ENCODE results near the gene EFNA3.
"Not testable (repeated sequence)": the region's sequence is repeated elsewhere in the genome, so short reads cannot be mapped to it uniquely, and the experiment has no call there.

The EFNA3 gene

GRCh38 chr1:155110826-155111225 lies 32.2 kb downstream of the EFNA3 start:
- no peak for DNase-seq (ENCODE audit: low read depth)

DNA sequence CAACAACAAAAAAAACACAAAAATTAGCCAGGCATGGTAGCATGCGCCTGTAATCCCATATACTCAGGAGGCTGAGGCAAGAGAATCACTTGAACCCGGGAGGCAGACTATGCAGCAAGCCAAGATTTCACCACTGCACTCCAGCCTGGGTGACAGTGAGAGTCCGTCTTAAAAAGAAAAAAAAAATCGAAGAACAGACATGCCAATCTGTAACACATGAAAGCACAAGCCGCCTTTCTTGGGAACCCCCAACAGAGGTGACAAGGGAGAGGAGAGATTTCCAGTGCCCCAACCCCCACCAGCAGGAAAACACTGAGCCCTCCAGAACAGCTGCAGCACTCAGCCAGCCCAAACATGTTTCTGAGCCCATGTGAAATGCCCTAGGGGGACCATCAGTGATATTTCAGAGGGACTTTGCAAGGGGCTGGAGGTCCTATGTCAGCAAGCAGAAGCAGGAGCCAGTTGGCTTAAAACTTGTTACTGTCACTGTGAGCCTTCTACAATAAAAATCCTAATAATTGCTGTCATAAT lies 34.9 kb downstream of the EFNA3 start:
- DNase-seq (ENCODE audit: low read depth): no peak

GRCh38 chr1:155116113-155116764 lies 37.6 kb downstream of the EFNA3 start:
- DNase-seq (ENCODE audit: low read depth): no peak

DNA sequence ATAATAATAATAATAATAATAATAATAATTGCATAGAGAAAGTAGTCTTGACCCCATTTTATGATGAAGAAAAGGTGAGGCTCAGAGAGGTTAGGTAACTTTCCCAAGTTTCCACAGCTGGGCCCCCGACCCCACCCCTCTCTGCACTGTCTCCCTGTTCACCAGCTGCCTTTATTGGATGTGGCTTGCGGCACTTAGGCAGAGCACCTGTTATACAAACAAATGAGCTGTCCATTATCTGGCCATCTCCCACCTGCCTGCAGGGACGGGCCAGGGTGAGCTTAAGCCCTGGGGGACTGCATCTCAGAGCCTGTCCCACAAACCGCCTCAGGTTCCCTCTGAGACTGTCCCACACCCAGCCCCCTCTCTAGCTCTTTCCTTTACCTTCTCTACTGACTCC lies 39.0 kb downstream of the EFNA3 start:
- no peak for DNase-seq (ENCODE audit: low read depth)

GRCh38 chr1:155118090-155118489 lies 39.5 kb downstream of the EFNA3 start:
- not testable (repeated sequence) for DNase-seq (ENCODE audit: low read depth)

GRCh38 chr1:155120253-155120652 lies 41.6 kb downstream of the EFNA3 start:
- no peak for DNase-seq (ENCODE audit: low read depth)

DNA sequence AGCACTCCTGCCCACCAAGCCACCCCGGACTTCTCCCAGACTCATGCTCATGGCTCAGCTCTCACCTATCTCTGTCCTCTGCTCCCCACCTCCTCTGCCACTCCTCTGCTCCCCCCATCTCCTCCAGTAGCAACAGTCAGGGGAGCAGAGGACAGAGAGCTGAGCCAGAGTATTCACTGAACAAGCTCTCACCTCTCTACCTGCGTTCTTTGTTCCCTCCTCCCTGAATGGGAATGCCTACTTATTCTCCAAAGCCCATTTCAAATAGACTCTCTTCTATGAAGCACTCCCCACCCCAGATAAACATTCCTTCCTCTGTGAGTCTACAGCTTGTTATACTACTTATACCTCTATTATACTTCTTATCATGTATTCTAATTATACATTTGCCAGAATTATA lies 42.6 kb downstream of the EFNA3 start:
- DNase-seq (ENCODE audit: low read depth): no peak

DNA sequence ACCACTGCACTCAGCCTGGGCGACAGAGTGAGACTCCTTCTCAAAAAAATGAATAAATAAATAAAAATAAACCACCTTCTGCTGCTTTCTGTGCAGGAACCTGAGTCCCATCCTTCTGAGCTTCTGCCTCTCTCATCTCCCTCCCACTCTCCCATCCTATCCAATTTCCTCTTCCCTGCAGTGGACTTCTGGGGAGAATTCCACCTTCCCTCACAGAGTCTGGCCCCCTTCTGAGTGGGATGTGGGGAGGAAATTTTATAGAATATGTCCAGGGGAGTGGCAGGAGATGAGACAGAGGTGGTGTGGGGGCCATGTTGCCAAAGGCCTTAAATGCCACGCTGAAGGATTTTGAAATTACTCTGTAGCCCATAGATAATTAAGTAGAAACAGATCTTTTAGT lies 43.7 kb downstream of the EFNA3 start:
- DNase-seq (ENCODE audit: low read depth): no peak

- no peak for DNase-seq (ENCODE audit: low read depth)
Measured at GRCh38 chr1:155123801-155124200, 45.2 kb downstream of the EFNA3 start.

DNA sequence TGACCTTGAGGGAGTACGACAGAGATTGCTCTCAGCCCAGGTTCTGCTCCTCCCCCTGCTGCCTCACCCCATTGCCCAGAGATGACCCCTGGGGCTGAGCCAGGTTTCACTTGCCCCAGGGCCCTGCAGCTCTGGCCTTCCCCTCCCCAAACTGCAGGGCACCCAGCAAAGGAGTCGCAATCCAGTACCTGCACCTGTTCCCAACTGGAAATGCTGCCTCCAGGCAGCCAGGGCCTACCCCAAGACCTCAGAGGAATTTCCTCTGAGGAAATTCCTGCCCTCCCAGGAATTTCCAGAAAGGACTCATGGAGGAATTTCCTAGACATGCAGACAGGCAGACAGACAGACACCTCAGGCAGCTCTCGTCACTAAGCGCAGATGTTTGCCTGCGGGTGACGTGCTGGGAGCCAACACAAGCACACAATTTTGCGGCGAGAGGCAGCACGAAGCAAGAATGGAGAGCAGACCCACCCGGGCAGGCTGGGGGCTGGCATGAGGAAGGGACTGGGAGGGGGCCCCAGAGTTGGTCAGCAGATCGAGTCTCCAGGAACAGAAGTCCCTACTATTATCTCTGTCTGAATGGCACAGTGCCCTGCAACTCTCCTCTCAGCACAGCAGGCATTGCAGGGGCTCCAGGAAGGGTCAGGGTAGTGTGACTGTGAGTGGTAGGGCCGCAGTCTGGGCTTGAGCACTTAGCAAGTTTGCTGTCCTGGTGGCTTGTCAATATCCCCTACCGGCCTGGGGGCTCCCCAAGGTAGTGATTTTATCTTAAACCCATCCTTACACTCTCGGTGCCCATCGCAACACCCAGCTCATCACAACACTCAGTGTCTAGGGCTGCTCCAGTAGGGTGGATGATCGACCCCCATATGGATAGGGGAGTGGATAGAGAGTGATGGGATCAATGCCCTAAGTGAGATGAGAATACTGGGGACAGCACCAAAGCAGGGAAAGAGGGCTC lies 46.1 kb downstream of the EFNA3 start:
- no peak for DNase-seq (ENCODE audit: low read depth)

DNA sequence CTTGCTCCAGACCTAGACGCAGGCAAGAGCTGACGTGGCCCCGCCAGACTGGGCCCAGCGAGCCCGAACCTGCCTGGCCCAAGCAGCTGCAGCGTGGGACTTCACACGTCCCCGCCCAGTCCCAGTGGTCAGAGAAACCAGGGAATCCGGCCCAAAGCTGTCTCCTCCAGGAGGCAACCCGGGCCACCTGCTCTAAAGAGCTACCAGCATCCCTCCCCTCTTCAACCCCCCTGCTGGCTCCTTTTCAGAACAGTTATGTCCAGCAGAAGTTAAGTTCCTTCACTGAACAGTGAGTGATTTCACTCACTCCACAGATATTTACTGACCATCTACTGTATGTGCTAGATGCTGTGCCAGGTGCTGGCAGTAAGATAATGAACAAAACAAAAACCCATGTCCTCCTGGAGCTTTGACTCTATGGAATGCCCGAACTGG lies 46.9 kb downstream of the EFNA3 start:
- DNase-seq (ENCODE audit: low read depth): no peak

DNA sequence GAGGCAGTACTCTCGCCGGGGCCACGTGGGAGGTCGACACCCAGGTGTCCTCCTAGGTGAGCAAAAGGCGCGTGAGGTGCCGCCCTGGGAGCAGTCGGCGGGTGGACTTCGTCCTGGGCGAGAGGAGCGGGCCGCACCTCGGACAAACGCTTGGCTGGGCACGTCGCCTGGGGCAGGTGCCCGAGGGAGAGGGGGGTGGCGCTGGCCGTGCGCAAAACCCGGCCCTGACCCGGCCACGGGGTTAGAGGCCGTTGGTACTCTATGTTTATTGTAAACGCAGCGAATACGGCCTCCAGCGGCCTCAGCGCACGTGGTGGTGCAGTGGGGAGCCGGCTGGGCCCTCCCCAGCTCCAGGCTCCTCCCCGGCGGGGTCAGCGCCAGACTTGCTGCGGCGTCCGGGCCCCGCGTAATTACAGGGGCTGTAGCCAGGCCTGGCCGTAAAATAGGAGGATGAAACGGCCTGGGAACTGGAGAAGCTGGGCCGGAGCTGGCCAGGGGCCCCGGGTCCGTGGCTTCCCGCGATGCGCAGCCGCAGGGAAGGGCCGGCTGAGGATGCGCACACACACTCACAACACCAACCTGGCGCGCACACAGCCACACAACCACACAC lies 47.4 kb downstream of the EFNA3 start:
- no peak for DNase-seq (ENCODE audit: low read depth)

- DNase-seq (ENCODE audit: low read depth): no peak
Measured at GRCh38 chr1:155126556-155127104, 48.0 kb downstream of the EFNA3 start.

DNA sequence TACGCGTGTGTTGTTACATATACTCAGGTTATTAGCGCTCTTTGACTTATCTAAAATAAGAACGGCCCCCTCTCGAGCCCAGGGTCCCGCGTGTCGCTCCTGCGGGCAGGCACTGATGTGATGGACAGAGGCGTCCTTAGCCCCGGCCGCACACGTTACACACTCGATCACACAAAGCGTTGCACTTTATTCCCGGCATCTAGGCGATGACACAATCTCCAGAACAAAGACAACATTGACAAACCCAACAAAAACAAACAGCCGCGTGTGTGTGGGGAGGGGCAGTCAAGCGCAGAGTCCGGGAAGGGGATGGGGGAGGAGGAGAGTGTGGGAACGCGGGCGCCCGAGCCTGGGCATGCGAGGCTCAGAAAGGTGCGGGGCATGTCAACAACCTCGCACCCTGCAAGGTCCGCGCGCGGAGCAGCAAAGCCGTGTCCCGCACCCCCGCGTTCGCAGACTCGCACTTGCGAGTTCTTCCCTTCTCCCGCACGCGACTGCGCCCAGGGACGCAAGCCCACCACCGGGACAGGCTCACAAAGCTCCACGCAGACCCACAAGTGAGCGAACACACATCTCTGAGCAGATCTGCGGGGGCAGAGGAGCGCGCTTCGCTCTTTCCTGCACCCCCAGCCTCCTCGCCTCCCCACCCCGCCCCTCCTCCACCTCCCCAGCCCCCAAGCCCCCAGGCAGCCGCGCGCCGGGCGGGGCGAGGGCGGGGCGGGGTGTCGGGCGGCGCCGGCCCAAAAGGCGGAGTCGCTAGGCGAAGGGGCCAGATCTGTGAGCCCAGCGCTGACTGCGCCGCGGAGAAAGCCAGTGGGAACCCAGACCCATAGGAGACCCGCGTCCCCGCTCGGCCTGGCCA lies 48.7 kb downstream of the EFNA3 start, which contains the start of gene EFNA1:
EFNA1 (plus strand) TSS at position 772 of the 862 bp plus-strand sequence. CDS start 102 bp downstream, outside the sequence.
- DNase-seq (ENCODE audit: low read depth): no peak

DNA sequence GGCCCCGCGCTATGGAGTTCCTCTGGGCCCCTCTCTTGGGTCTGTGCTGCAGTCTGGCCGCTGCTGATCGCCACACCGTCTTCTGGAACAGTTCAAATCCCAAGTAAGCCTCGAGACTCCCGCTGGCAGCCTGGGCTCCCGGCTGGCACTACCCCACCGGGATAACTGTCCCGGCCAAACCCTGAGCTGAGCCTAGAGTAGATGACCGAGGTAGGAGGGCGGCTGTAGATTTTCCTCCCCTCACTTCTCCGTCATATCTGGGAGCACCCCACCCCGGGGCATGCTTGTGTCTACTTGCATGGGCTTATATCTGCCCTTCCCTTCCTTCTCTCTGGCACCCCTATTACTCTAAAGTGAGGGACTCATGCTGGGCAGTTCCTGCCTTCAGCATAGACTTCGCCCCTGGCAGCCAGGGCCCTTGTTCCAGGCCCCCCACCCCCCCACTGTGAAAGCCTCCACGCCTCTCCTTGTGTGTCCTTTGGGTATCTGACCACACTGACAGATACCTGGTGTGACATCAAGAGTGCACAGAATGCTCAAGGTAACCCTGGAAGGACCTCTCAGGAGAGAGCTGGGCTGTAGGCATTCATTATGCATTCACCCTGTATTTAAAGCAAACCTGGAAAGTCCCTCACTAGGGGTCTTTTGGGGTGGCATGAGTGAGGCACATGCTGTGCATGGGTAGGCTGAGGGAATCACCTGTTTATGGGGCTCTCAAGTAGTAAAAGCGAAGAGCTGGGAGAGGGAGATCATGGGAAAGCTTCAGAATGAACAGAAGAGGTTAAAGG lies 49.5 kb downstream of the EFNA3 start:
- no peak for DNase-seq (ENCODE audit: low read depth)

DNA sequence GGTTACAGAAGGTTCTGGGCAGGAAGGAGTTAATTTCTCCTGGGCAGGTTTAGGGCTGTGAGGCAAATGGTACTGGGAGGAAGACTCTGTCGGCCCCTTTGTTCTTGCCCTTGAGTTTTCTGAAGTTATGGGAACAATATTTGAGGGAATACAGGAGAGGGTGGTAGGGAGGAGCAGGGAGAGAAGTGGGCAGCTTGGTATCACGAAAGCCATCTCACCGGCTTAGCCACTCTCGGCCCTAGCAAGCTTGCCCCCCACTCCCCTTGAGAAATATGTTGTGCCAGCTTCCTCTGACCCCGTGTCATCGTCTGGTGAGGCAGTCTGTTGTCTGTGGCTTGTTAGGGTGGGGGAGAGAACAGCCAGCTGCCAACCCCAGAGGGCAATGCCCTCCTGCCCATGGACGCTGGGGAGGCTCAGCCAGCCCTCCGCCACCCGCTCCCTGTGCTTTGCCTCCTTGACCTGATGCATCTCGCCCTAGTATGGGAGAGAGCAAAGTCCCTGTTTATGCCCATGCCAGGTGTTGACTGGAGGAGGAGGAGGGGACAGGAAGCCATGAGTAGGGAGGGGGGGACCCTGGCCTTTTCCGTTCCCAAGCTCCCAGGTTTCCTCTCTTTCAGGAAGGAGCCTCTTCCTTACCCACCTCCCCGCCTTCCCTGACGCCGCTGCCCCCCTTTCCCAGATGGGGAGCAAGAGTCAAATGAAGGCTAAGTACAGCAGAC lies 50.3 kb downstream of the EFNA3 start:
- no peak for DNase-seq (ENCODE audit: low read depth)

GRCh38 chr1:155130272-155131006 lies 51.8 kb downstream of the EFNA3 start:
- no peak for DNase-seq (ENCODE audit: low read depth)

DNA sequence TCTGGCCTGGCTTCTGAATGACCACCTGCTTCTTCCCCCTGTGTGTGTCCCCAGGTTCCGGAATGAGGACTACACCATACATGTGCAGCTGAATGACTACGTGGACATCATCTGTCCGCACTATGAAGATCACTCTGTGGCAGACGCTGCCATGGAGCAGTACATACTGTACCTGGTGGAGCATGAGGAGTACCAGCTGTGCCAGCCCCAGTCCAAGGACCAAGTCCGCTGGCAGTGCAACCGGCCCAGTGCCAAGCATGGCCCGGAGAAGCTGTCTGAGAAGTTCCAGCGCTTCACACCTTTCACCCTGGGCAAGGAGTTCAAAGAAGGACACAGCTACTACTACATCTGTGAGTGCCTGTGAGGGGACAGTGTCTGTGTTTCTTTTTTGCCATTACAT lies 52.6 kb downstream of the EFNA3 start:
- no peak for DNase-seq (ENCODE audit: low read depth)

DNA sequence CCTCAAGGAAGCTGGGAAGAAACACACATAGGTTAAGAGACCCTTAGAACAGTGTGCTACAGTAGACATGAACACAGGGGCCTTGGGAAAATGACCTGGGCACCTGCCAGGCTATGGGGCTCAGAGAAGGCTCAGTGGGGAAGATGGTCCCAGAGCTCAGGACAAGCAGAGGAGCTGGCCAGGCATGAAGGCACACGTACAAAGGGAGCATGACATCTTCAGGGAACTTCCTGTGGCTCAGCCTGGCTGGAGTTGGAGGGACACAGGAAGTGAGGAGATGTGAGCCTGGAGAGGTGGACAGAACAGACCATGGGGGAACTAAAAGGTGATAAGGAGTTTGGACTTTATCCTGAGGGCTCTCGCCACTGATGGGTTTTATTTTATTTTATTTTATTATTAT lies 53.2 kb downstream of the EFNA3 start:
- no peak for DNase-seq (ENCODE audit: low read depth)

All from stimulated activated CD8-positive, alpha-beta memory T cell treated with anti-CD3 and anti-CD28 coated beads, Interleukin-15, amount 100 ng/mL, for 1 hour (primary cell).